GM19372 (cell line): ENCODE measurements around the gene PLEKHG2.

Experiments
- ATAC-seq: cut with Tn5 transposase; IDR thresholded peaks from one replicate; pipeline ENCODE4 v1.9.1; 2021; ENCODE audit warnings: mild to moderate bottlenecking, low read depth, moderate library complexity; ENCODE audit not compliant: unreplicated experiment

PLEKHG2 gene

DNA sequence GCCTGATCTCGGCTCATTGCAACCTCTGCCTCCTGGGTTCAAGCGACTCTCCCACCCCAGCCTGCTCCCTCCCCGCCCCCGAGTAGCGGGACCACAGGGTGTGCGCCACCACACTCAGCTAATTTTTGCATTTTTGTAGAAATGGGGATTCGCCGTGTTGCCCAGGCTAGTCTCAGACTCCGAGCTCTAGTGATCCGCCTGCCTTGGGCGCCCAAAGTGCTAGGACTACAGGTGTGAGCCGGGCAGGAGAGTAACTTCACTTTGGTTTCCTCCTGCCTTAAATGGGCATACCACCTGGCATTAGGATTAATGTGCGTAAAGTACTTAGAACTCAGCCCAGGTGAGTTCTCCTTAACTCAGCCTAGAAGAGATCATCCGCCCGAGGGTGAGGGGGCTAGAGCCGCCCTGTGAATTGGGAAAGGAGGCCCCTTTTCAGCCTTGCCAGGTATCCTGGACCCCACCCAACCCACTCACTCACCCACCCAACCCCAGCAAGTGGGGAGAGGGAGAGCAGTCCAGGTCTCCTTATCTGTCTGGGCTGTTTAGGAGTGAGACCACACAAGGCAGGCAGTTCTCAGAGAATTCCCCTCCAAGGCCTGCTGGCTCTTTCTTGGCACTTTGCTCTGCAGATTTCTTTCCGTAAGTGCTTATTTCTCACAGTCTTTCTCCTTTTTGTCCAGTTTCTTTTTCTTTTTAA, 7.1 kb upstream of the PLEKHG2 start:
- ATAC-seq = no peak

DNA sequence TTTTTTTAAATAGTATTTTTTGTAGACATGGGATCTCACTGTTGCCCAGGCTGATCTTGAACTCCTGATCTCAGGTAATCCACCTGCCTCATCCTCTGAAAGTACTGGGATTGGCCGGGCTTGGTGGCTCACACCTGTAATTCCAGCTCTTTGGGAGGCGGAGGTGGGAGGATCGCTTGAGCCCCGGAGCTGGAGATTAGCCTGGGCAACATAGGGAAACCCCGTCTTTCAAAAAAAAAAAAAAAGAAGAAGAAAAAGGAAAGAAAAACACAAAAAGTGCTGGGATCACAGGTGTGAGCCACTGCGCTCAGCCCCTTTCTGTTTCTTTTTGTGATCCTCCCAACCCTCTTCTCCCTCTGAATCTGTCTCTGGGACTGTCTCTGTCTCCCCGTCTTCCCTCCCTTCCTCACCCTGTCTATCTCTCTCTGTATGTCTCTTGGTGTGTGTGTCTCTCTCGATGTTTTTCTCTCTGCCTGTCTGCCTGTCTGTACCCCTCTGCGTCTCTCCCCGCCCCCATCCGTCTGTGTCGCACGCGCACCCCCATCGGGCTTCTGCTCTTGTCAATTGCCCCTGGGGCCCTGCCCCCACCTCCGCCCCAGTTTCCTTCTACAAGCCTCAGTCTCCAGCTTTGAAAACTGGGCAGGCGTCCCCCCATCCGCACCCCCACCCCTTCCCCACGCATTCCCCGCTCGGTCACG, 6.4 kb upstream of the PLEKHG2 start:
- no peak for ATAC-seq

DNA sequence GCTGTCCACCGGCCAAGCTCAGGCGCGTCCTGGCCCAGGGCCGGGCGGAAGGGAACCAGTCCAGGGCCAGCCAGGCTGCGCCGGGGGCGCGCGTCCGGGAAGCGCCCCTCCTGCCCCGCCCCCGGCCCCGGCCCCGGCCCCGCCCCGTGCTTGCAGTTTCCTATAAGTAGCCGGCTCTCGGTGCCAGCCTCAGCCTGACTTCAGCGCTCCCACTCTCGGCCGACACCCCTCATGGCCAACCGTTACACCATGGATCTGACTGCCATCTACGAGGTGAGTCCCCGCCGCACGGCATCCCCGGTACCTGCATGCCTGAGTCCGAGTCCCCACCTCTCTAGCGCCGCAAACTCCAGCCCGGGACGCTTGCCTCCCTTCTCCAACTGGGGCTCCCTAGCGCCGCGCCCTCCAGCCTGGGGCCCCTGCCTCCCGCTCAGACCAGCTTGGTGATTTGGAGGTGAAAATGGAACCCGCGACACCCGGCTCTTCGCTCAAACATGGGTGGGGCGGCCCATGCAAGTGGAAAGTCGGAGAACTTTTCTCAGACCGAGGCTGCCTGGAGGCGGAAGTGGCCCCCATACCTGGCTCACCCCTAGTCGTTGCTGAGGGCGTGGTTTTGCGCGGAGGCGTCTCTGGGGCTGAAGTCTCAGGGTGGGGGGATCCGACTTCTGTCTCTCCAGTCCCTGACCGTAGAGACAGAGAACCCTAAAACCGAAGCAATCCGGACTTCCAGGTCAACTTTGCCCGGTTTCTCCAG, 5.6 kb upstream of the PLEKHG2 start, which contains the start of gene ZFP36:
TSS of gene ZFP36 (plus strand) at position 192 of the 754 bp plus-strand sequence. CDS start at position 250, 58 bp downstream.
- peak; percentile 24 for ATAC-seq

DNA sequence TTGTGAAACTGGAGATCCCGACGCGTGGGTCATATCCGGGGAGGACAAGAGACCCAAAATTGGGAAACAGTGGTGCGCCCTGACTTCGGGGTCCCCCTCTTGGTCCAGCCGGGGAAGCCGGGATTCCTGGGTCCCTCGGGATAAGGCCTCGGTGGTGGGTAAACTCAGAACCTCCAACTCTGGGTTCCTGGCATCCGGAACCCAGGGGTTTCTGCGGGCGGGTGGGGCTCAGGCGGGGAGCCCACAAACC, 5.1 kb upstream of the PLEKHG2 start:
- no peak for ATAC-seq

DNA sequence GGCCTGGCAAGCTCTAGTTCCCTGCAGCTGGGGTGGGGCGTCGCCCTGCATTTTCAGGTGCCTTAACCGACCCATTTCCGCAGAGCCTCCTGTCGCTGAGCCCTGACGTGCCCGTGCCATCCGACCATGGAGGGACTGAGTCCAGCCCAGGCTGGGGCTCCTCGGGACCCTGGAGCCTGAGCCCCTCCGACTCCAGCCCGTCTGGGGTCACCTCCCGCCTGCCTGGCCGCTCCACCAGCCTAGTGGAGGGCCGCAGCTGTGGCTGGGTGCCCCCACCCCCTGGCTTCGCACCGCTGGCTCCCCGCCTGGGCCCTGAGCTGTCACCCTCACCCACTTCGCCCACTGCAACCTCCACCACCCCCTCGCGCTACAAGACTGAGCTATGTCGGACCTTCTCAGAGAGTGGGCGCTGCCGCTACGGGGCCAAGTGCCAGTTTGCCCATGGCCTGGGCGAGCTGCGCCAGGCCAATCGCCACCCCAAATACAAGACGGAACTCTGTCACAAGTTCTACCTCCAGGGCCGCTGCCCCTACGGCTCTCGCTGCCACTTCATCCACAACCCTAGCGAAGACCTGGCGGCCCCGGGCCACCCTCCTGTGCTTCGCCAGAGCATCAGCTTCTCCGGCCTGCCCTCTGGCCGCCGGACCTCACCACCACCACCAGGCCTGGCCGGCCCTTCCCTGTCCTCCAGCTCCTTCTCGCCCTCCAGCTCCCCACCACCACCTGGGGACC, 4.6 kb upstream of the PLEKHG2 start:
- ATAC-seq = no peak

DNA sequence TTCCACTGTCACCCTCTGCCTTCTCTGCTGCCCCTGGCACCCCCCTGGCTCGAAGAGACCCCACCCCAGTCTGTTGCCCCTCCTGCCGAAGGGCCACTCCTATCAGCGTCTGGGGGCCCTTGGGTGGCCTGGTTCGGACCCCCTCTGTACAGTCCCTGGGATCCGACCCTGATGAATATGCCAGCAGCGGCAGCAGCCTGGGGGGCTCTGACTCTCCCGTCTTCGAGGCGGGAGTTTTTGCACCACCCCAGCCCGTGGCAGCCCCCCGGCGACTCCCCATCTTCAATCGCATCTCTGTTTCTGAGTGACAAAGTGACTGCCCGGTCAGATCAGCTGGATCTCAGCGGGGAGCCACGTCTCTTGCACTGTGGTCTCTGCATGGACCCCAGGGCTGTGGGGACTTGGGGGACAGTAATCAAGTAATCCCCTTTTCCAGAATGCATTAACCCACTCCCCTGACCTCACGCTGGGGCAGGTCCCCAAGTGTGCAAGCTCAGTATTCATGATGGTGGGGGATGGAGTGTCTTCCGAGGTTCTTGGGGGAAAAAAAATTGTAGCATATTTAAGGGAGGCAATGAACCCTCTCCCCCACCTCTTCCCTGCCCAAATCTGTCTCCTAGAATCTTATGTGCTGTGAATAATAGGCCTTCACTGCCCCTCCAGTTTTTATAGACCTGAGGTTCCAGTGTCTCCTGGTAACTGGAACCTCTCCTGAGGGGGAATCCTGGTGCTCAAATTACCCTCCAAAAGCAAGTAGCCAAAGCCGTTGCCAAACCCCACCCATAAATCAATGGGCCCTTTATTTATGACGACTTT, 3.9 kb upstream of the PLEKHG2 start:
- ATAC-seq = no peak

DNA sequence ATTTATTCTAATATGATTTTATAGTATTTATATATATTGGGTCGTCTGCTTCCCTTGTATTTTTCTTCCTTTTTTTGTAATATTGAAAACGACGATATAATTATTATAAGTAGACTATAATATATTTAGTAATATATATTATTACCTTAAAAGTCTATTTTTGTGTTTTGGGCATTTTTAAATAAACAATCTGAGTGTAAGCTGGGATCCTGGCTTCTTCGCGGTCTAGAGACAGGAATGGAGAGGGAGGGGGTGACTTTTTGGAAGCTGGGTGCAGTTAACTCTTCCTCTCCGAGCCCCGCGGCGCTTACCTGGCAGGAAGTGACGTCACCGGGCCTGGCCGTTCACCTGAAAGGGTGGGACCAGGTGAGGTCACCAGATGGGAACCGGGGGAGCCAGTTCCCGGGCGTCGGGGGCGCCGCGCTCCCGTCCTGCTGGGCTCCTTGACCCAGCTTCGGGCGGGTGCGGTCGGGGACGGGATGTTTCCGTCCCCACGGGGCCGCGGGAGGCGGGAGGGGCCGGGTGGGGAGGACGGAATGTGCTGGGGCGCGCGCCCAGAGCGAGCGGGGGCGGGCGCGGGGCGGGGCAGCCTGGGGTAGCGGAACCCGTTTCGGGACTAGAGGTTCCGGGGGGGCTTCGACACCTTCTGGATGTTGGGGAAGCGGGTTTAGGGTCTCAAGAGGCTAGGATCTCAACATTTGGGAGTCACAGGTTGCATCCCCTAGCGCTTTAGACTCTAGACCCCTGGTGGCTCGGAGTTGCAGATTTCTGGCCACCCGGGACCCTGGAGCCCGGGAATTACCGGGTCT, 3.1 kb upstream of the PLEKHG2 start:
- no peak for ATAC-seq

DNA sequence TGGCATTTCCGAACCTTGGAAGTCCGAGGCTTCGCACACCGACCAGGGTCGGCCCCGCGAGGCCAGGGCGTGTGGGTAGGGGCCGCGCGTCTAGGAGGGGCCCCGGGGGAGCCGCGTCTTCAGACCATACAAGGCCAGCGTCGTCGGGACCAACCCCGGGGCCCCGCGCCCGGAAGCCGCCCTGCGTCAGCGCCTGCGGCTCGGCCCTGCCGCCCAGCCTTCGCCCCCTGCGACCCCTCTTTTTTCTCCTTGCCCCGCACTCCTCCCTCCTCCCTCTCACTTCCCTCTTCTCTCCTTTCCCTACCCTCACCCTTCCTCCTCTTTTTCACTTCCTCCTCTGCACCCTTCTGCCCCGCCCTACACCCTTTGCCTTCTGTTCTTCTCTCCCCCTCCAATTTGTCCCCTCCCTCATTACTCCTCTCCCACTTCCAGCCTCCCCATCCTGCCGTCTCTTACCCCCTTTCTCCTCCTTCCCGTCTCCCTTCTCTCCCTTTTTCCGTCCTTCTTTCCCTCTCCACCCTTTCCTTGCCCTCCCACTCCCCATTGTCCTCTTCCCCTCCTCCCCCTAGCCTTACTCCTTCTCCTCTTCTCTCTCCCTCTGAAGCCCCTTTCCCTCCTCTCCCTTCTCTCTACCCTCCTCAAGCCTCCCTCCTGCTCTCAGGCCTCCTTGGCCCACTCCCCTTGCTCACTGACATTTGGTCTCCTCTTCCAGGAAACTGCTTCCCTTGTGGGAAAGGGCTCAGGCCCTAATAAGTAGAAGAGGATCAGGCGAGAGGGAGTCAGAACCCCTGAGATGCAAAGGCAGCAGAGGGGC, 2.2 kb upstream of the PLEKHG2 start:
- no peak for ATAC-seq

DNA sequence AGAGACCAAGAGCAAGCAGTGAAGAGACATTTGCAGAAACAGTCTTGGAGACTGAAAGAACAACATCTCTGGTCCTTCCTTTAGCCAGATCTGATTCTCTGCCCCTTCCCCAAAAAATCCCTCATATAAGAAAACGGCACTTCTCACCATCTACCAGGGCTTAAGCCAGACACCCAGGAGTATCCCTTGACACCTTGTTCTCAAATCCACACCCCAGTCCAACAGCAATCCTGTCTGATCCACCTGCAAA, 1.7 kb upstream of the PLEKHG2 start:
- ATAC-seq = no peak

DNA sequence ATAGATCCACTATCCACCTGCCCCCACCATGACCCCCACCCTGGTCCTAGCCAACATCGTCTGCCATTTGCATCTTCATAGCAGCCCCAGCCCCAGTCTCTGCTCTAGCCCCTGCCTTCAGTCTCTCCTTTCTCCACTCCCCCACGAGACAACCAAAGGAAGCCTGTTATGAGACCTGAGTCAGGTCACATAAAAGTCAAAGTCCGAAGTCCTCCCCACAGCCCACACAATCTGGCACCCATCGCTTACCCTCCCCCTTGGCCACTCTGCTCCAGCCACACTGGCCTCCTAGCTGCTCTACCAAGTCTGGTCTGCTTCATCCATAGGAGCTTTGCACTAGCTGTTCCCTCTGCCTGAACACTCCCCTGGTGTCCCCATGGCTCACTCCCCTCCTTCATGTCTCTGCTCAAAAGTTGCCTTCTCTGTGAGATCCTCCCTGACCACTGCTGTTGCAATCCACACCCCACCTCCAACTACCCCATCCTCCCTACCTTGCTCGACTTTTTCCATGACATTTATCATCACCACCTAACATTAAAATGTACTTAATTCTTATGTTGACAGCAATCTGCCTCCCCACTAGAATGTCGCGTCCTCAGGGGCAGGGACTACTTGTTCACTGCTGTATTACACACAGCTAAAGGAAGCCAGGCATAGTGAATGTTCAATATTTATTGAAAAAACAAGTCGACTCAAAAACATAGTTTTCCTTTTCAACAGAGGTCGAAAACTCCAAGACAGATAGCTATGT, 1.2 kb upstream of the PLEKHG2 start:
- no peak for ATAC-seq

DNA sequence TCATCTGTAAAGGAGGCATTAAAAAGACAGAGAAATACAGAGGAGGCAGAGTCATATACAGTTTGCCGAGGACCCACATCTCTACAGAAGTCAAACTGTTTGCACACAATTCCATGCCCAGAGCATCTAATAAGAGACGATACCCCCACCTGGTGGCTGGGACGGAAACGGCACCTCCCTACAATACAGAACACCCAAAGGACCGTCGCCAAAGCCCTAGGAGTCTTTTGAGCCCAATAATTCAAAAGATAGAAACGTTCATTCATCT, 703 bp upstream of the PLEKHG2 start:
- peak; percentile 10 for ATAC-seq

DNA sequence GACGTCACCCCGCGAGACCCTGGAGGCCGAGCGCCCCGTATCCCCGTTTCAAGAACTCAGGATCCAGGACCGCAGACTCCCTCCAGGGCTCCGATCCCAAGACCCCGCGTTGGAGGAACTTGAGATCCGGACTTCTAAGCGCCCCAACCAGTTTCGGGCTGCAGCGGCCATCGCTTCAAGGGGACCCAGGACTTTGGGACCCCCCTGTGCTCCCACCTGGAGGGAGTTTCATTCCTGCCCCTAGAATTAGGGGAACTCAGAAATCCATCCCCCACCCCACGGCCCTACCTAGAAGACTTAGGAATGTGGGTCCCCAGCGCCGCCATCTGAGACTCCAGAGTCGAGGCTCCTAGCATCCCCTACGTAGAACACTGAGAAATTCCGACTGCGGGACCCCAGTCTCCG, 400 bp downstream of the PLEKHG2 start:
- no peak for ATAC-seq

DNA sequence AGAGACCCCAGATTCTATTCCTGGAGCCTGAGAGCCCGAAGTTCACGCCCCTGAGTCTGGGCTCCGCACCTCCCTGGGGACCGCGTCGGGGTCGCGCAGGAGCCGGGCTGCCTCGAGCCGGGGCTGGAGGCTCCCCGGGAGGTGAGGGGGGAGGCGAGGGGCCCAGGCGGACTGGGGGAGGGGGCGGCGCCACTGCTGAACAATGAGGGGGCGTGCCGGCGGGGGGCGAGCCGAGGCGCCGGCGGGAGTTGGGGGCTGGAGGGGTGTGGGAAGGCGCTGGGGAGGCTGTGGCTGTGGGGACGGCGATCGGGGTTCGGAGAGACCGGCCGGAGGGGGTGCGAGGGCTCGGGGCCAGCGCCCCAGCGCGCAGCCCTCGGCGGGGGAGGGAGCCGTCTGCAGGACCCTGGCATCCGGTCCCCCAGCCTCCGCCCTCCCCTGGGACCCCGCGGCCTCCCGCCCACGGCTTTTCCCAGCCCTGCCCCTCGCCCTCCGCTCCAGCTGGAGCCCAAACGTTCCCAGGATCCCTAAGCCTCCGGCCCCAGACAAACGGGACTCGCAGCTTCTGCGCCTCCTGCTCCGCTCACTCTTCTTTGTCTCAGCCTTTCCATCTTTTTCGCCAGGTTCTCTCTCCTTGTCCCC, 922 bp downstream of the PLEKHG2 start:
- no peak for ATAC-seq

DNA sequence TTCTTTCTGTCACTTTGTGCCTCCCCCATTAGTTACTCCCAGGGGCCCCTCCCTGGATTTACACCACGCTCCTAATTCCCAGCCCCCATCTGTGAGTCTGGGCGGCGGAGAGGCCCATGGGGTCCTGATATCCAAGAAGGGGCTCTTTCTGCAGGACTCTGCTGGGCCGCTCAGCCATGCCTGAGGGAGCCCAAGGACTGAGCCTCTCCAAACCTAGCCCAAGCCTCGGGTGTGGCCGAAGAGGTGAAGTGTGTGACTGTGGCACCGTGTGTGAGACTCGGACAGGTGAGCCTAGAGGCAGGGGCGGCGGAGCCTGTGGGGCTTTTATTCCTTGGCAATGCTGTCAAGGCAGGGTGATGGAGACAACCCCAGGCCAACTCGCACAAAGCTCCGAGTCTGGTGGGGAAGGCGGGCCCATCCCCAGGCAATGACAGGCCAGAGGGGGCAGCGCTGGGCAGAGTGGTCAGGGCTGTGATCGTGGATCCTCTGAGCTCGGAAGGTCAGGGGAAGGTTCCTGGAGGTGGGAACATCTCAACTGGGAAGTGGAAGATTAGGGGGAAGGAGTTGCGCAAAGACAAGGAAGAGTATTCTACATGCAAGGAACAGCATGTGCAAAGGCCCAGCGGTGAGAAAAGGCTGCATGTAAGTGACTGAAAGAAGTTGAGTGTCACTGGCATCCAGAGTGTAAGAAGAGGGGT, 1.6 kb downstream of the PLEKHG2 start:
- no peak for ATAC-seq

DNA sequence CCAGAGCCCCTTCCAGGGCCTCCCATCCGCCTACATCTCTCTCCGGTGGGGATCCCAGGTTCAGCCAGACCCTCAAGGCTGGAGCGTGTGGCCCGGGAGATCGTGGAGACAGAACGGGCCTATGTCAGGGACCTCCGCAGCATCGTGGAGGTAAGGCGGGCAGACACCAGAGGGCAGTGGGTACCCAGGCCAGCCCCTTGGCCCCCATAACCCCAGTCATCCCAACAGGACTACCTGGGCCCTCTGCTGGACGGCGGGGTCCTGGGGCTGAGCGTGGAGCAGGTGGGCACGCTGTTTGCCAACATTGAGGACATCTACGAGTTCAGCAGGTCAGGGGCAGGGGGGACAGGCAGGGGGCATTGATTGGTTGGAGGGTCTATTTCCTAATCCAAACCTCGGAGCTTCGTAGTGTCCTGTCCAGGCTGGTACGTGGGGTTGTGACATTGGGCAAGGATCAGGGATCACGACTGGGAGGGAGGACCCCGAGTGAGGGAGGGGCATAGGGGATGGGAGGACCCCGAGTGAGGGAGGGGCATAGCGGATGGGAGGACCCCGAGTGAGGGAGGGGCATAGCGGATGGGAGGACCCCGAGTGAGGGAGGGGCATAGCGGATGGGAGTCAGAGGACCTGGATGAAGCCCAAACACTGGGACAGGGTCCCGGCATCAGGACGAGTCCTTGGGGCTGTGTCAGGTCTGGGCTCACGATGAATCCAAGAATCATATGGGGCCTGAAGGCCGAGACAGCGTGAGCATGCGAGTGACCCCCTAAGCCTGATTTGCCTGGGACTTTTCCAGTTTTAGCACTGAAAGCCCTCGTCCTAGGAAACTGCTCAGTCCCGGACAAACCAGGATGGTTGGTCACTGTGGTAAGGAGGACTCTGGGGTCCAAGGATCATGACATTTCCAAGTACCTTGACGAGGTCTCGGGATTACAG, 2.9 kb downstream of the PLEKHG2 start:
- ATAC-seq = no peak
